Mesendoderm (in vitro differentiated cells): ENCODE results near the gene SUPT5H.
"Not testable (repeated sequence)": the region's sequence is repeated elsewhere in the genome, so short reads cannot be mapped to it uniquely, and the experiment has no call there.

Experiments
- DNase-seq: peaks from one replicate; pipeline ENCODE4 v3.0.0; 2013
- H2AK5ac ChIP-seq: 2 replicates; pipeline ENCODE4 v1.6.1; 2013; ENCODE audit warnings: low read length, inconsistent platforms
- H2BK120ac ChIP-seq: 2 replicates; pipeline ENCODE4 v1.6.1; 2013; ENCODE audit warnings: low read depth, mild to moderate bottlenecking, low read length, moderate library complexity, mixed read lengths
- H2BK15ac ChIP-seq: replicated peaks from 2 replicates; pipeline ENCODE4 v1.6.1; 2013; ENCODE audit warnings: low read depth, mild to moderate bottlenecking, moderate library complexity
- H2BK5ac ChIP-seq: 2 replicates; pipeline ENCODE4 v1.6.1; 2013; ENCODE audit warnings: low read length, inconsistent platforms
- H3K18ac ChIP-seq: 2 replicates; pipeline ENCODE4 v1.6.1; 2013; ENCODE audit warnings: mild to moderate bottlenecking, low read length, mixed read lengths
- H3K23ac ChIP-seq: one replicate; pipeline ENCODE4 v1.6.1; 2013; ENCODE audit warnings: low read length
- H3K27ac ChIP-seq: 2 replicates; pipeline ENCODE4 v1.5.1; 2013; ENCODE audit warnings: low read depth, mild to moderate bottlenecking, inconsistent platforms, low read length, moderate library complexity
- H3K27me3 ChIP-seq: 2 replicates; pipeline ENCODE4 v1.6.1; 2013; ENCODE audit warnings: low read length, control low read depth, mild to moderate bottlenecking, inconsistent platforms; ENCODE audit not compliant: insufficient read depth, poor library complexity
- H3K36me3 ChIP-seq: 2 replicates; pipeline ENCODE4 v1.6.1; 2013; ENCODE audit warnings: low read length, inconsistent platforms; ENCODE audit not compliant: control insufficient read depth, insufficient read depth
- H3K4ac ChIP-seq: one replicate; pipeline ENCODE4 v1.6.1; 2013; ENCODE audit warnings: low read depth, mild to moderate bottlenecking, low read length, moderate library complexity
- H3K4me1 ChIP-seq: 2 replicates; pipeline ENCODE4 v1.6.1; 2013; ENCODE audit warnings: low read depth, low read length, inconsistent platforms; ENCODE audit not compliant: control insufficient read depth
- H3K4me2 ChIP-seq: 2 replicates; pipeline ENCODE4 v1.6.1; 2013; ENCODE audit warnings: low read length
- H3K4me3 ChIP-seq: 2 replicates; pipeline ENCODE4 v1.5.1; 2013; ENCODE audit warnings: mild to moderate bottlenecking, low read length
- H3K56ac ChIP-seq: one replicate; pipeline ENCODE4 v1.6.1; 2013; ENCODE audit warnings: low read length
- H3K79me1 ChIP-seq: 2 replicates; pipeline ENCODE4 v1.6.1; 2013; ENCODE audit warnings: low read length, inconsistent platforms
- H3K79me2 ChIP-seq: 2 replicates; pipeline ENCODE4 v1.6.1; 2013; ENCODE audit warnings: mild to moderate bottlenecking, low read length; ENCODE audit not compliant: control insufficient read depth, insufficient read depth
- H3K9ac ChIP-seq: 2 replicates; pipeline ENCODE4 v1.6.1; 2013; ENCODE audit warnings: low read length, inconsistent platforms
- H4K5ac ChIP-seq: one replicate; pipeline ENCODE4 v1.6.1; 2013; ENCODE audit warnings: low read length
- H4K8ac ChIP-seq: one replicate; pipeline ENCODE4 v1.6.1; 2013; ENCODE audit warnings: low read depth, mild to moderate bottlenecking, control low read depth, low read length, moderate library complexity
- WGBS: extraction: QIAGEN DNeasy Blood & Tissue Kit; methylation state at CpG from one replicate; pipeline ENCODE4 v1.1.7; 2013; ENCODE audit warnings: low lambda C conversion rate, missing lambda C conversion rate; ENCODE audit not compliant: insufficient coverage; ENCODE audit errors: extremely low coverage; 5-methylcytosine and 5-hydroxymethylcytosine counted together

SUPT5H gene

GRCh38 chr19:39448271-39448670 lies 2.9 kb downstream of the SUPT5H start:
- Histone ChIP-seq H4K8ac (no peak overlapping the region), H3K36me3 (peaks cover 2% of the 10 kb centered on the region), H3K56ac (no peak overlapping the region), H3K4me1 (peaks cover 2% of the 10 kb centered on the region), H3K4me3 (no peak overlapping the region), H3K18ac (no peak overlapping the region), H3K27me3 (no peaks in the 10 kb centered on the region), H2BK15ac (no peak overlapping the region), H3K27ac (no peak overlapping the region), H3K23ac (no peak overlapping the region), H3K9ac (no peak overlapping the region), H2BK5ac (no peak overlapping the region), H2BK120ac (no peak overlapping the region), H3K79me1 (peaks cover 28% of the 10 kb centered on the region), H3K4ac (no peak overlapping the region), H3K4me2 (no peak overlapping the region), H4K5ac (no peak overlapping the region), H3K79me2 (peaks cover 69% of the 10 kb centered on the region), H2AK5ac (no peak overlapping the region)
- DNase-seq: no peak
- WGBS: no CpG with 5 or more reads among the region's 3 CpGs

GRCh38 chr19:39449116-39449797 lies 3.9 kb downstream of the SUPT5H start:
- no CpG with 5 or more reads among the region's 8 CpGs for WGBS
- Histone ChIP-seq H3K36me3 (peaks cover 2% of the 10 kb centered on the region), H2BK15ac (no peak overlapping the region), H2BK5ac (no peak overlapping the region), H3K27me3 (no peaks in the 10 kb centered on the region), H3K23ac (no peak overlapping the region), H4K5ac (no peak overlapping the region), H4K8ac (no peak overlapping the region), H2BK120ac (no peak overlapping the region), H3K79me1 (peaks cover 28% of the 10 kb centered on the region), H3K79me2 (peaks cover 70% of the 10 kb centered on the region), H2AK5ac (no peak overlapping the region), H3K4me3 (no peak overlapping the region), H3K18ac (no peak overlapping the region), H3K4me1 (peaks cover 2% of the 10 kb centered on the region), H3K56ac (no peak overlapping the region), H3K27ac (no peak overlapping the region), H3K9ac (no peak overlapping the region), H3K4me2 (no peak overlapping the region), H3K4ac (no peak overlapping the region)
- DNase-seq: no peak

- H3K56ac ChIP-seq, H3K4me2 ChIP-seq, H3K27me3 ChIP-seq, H3K27ac ChIP-seq, H3K18ac ChIP-seq, DNase-seq, H3K23ac ChIP-seq, H3K9ac ChIP-seq, H3K36me3 ChIP-seq, H4K5ac ChIP-seq, H2AK5ac ChIP-seq, H2BK120ac ChIP-seq, H2BK5ac ChIP-seq, H3K4ac ChIP-seq, H3K4me3 ChIP-seq, H2BK15ac ChIP-seq, H4K8ac ChIP-seq, H3K4me1 ChIP-seq: not testable (repeated sequence)
- Histone ChIP-seq H3K79me1 (peaks cover 26% of the 10 kb centered on the region), H3K79me2 (peaks cover 59% of the 10 kb centered on the region)
- no CpG with 5 or more reads among the region's 8 CpGs for WGBS
Observed at GRCh38 chr19:39451257-39451656, 5.9 kb downstream of the SUPT5H start.

- Histone ChIP-seq H3K79me1 (peaks cover 2% of the 10 kb centered on the region), H2BK15ac (no peak overlapping the region), H2AK5ac (no peak overlapping the region), H2BK5ac (no peak overlapping the region), H3K36me3 (peaks cover 26% of the 10 kb centered on the region), H3K56ac (no peak overlapping the region), H3K23ac (no peak overlapping the region), H3K79me2 (no peaks in the 10 kb centered on the region), H3K4ac (no peak overlapping the region), H3K27me3 (no peaks in the 10 kb centered on the region), H4K8ac (no peak overlapping the region), H3K27ac (no peak overlapping the region), H3K18ac (no peak overlapping the region), H3K4me1 (no peaks in the 10 kb centered on the region), H2BK120ac (no peak overlapping the region), H3K9ac (no peak overlapping the region), H3K4me2 (no peak overlapping the region), H4K5ac (no peak overlapping the region), H3K4me3 (no peak overlapping the region)
- no CpG with 5 or more reads among the region's 3 CpGs for WGBS
- DNase-seq: no peak
Observed at GRCh38 chr19:39463403-39463802, 18.0 kb downstream of the SUPT5H start.

- no peak overlapping the region for H3K4me3 ChIP-seq
- no peaks in the 10 kb centered on the region for H3K27me3 ChIP-seq
- H2BK120ac ChIP-seq: no peak overlapping the region
- no peak overlapping the region for H3K4me2 ChIP-seq
- no peaks in the 10 kb centered on the region for H3K79me2 ChIP-seq
- H3K23ac ChIP-seq: no peak overlapping the region
- peaks cover 2% of the 10 kb centered on the region for H3K79me1 ChIP-seq
- H3K9ac ChIP-seq: no peak overlapping the region
- no peak overlapping the region for H2BK15ac ChIP-seq
- H3K4ac ChIP-seq: no peak overlapping the region
- H4K5ac ChIP-seq: no peak overlapping the region
- no peaks in the 10 kb centered on the region for H3K4me1 ChIP-seq
- H2AK5ac ChIP-seq: no peak overlapping the region
- no peak for DNase-seq
- H3K56ac ChIP-seq: no peak overlapping the region
- H3K36me3 ChIP-seq: peaks cover 25% of the 10 kb centered on the region
- H2BK5ac ChIP-seq: no peak overlapping the region
- H3K18ac ChIP-seq: no peak overlapping the region
- no peak overlapping the region for H3K27ac ChIP-seq
- no peak overlapping the region for H4K8ac ChIP-seq
- WGBS: no CpG with 5 or more reads among the region's 18 CpGs
Observed at GRCh38 chr19:39465956-39466747, 20.8 kb downstream of the SUPT5H start.
